Adrenal gland (tissue), 5 donors: ENCODE measurements around the gene FGGY.

Experiments used
- POLR2A ChIP-seq, 2 donors: fragments of 450-650 bp; IDR thresholded peaks; one replicate each; pipeline ENCODE4 v1.6.1; 2017; ENCODE audit warnings: antibody characterized with exemption in 2 of 2, mild to moderate bottlenecking in 2 of 2, moderate library complexity in 1 of 2
- TF ChIP-seq, protein P1 (sequence below), 6 experiments: fragments of 450-650 bp in 4 of 6; fragments of 200-600 bp in 2 of 6; sonication (generic) in 1 of 6; IDR thresholded peaks; 1 replicate in 5 of 6; 2 replicates in 1 of 6; pipeline versions ENCODE4 v1.5.1 to v1.8.0; 2016 to 2021; ENCODE audit warnings: antibody characterized with exemption in 6 of 6, mild to moderate bottlenecking in 2 of 6, moderate library complexity in 1 of 6
- donor health status: DM: no; HTN: no; CAD: no.

DNA sequence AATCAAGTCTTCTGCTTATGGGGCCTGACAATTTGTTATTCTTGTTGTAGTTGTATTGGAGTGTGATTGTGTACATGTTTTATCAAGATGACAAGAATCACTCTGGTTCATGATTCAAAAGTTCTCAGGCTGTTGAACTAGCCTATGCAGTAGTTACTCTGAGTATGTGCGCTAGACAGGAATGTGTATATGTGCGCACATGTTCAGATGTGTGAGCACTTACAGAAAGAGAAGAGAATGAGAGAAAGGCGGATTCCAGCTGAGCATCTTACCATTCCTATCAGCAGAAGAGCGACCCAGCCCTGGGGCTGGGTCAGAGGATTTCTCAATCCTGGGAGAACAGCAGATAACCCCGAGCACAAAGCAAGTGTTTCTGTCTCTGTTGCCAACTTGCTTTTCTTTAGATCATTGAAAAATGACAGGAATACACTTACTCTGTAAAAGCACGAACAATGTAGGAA, 407.1 kb downstream of the FGGY start:
- TF ChIP-seq, protein P1, sequence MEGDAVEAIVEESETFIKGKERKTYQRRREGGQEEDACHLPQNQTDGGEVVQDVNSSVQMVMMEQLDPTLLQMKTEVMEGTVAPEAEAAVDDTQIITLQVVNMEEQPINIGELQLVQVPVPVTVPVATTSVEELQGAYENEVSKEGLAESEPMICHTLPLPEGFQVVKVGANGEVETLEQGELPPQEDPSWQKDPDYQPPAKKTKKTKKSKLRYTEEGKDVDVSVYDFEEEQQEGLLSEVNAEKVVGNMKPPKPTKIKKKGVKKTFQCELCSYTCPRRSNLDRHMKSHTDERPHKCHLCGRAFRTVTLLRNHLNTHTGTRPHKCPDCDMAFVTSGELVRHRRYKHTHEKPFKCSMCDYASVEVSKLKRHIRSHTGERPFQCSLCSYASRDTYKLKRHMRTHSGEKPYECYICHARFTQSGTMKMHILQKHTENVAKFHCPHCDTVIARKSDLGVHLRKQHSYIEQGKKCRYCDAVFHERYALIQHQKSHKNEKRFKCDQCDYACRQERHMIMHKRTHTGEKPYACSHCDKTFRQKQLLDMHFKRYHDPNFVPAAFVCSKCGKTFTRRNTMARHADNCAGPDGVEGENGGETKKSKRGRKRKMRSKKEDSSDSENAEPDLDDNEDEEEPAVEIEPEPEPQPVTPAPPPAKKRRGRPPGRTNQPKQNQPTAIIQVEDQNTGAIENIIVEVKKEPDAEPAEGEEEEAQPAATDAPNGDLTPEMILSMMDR (IDR thresholded peaks at IDR 0.05) = no peak
- no peak for TF ChIP-seq POLR2A (IDR thresholded peaks at IDR 0.05)
